GM19023 (cell line): ENCODE data around the gene TMEM40.
"Not testable (repeated sequence)": the region's sequence is repeated elsewhere in the genome, so short reads cannot be mapped to it uniquely, and the experiment has no call there.

Experiments used
- ATAC-seq: cut with Tn5 transposase; IDR thresholded peaks from one replicate; pipeline ENCODE4 v1.9.1; 2021; ENCODE audit warnings: mild to moderate bottlenecking, moderate library complexity; ENCODE audit not compliant: unreplicated experiment

TMEM40 gene

GRCh38 chr3:12752809-12753208 lies 6.2 kb downstream of the TMEM40 start:
- no peak for ATAC-seq

GRCh38 chr3:12752102-12752501 lies 7.0 kb downstream of the TMEM40 start:
- no peak for ATAC-seq

GRCh38 chr3:12751571-12751970 lies 7.5 kb downstream of the TMEM40 start:
- no peak for ATAC-seq

- ATAC-seq, result no peak
These were observed 8.4 kb downstream of the TMEM40 start for GRCh38 chr3:12750658-12751071.

GRCh38 chr3:12750223-12750622 lies 8.8 kb downstream of the TMEM40 start:
- ATAC-seq, result no peak

- no peak for ATAC-seq
These were observed 10.6 kb downstream of the TMEM40 start for GRCh38 chr3:12748477-12748876.

- ATAC-seq, result no peak
These were observed 12.6 kb downstream of the TMEM40 start for GRCh38 chr3:12746419-12746818.

GRCh38 chr3:12744326-12744725 lies 14.7 kb downstream of the TMEM40 start:
- ATAC-seq, result no peak

- ATAC-seq, result no peak
These were observed 15.5 kb downstream of the TMEM40 start for GRCh38 chr3:12743583-12743982.

- no peak for ATAC-seq
These were observed 16.5 kb downstream of the TMEM40 start for GRCh38 chr3:12742330-12743107.

GRCh38 chr3:12741209-12741608 lies 17.9 kb downstream of the TMEM40 start:
- no peak for ATAC-seq

- no peak for ATAC-seq
These were observed 21.2 kb downstream of the TMEM40 start for GRCh38 chr3:12737833-12738232.

- no peak for ATAC-seq
These were observed 21.7 kb downstream of the TMEM40 start for GRCh38 chr3:12737319-12737718.

- no peak for ATAC-seq
These were observed 24.1 kb downstream of the TMEM40 start for GRCh38 chr3:12734960-12735359.

GRCh38 chr3:12733566-12733965 lies 25.5 kb downstream of the TMEM40 start:
- ATAC-seq, result no peak

- no peak for ATAC-seq
These were observed 28.4 kb downstream of the TMEM40 start for GRCh38 chr3:12730506-12731242.

GRCh38 chr3:12729051-12729651 lies 29.9 kb downstream of the TMEM40 start:
- ATAC-seq, result no peak

GRCh38 chr3:12727937-12728336 lies 31.1 kb downstream of the TMEM40 start:
- no peak for ATAC-seq

GRCh38 chr3:12727481-12727880 lies 31.6 kb downstream of the TMEM40 start:
- no peak for ATAC-seq

- no peak for ATAC-seq
These were observed 33.6 kb downstream of the TMEM40 start for GRCh38 chr3:12725436-12725835.

- ATAC-seq, result no peak
These were observed 34.3 kb downstream of the TMEM40 start for GRCh38 chr3:12724794-12725193.

GRCh38 chr3:12723362-12723761 lies 35.7 kb downstream of the TMEM40 start:
- not testable (repeated sequence) for ATAC-seq
